Measurements from ENCODE around the gene KRTAP1-3. TPM values are rescaled to one million over a fixed set of nuclear protein-coding genes. Genes with fewer than 3 reads are reported as not detected.
"Not testable (repeated sequence)": the region's sequence is repeated elsewhere in the genome, so short reads cannot be mapped to it uniquely, and the experiment has no call there.

Gene KRTAP1-3
- polyA plus RNA-seq, 1 donor (not counting 4 experiments of a cell fraction or from before 2014, with no cell fraction given) = not detected

DNA sequence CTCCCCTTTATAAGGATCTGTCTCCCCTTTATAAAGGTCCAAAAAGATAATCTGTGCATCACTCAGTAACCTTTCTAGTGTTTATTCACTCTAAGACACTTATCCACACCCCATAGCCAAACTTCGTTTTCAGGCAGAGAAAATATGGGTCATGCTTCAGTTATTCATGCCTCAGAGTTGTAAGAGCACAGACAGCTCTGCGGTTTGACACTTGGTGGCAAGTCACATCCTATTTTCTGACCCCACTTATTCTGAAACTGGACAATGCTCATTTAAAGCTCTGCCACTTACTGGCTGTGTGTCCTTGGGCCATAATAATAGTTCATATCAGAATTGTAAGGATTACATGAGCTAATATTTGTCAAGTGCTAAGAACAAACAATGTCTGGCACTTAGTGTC is 14.4 kb upstream of the KRTAP1-3 start:
- Histone ChIP-seq H3K27me3 (ENCODE audit: control insufficient read depth, extremely low read depth, insufficient read depth, low read length) (no peaks in the 10 kb centered on the region), H3K4me3 (ENCODE audit: control insufficient read depth in 2 of 3, extremely low read depth in 1 of 3, insufficient read depth in 2 of 3, low read depth in 1 of 3, low read length in 3 of 3) (no peak overlapping the region), H3K27ac (ENCODE audit: control insufficient read depth, insufficient read depth, low read length) (no peak overlapping the region), H2AFZ (ENCODE audit: control insufficient read depth, low read length) (peak overlapping the region; percentile 32), H3K9ac (ENCODE audit: control insufficient read depth, extremely low read depth, insufficient read depth, low read length) (no peak overlapping the region), H3K4me2 (ENCODE audit: control insufficient read depth, extremely low read depth, insufficient read depth, low read depth, low read length) (no peak overlapping the region), H3K9me1 (ENCODE audit: control insufficient read depth, extremely low read depth, insufficient read depth, low read length) (no peaks in the 10 kb centered on the region), H4K20me1 (ENCODE audit: control insufficient read depth, extremely low read depth, insufficient read depth, low read length) (no peaks in the 10 kb centered on the region), H3K36me3 (ENCODE audit: control insufficient read depth in 2 of 2, extremely low read depth in 1 of 2, insufficient read depth in 2 of 2, low read length in 2 of 2) (no peaks in the 10 kb centered on the region), H3K9me3 (ENCODE audit: control insufficient read depth, low read depth, low read length) (no peaks in the 10 kb centered on the region), H3K4me1 (ENCODE audit: control insufficient read depth, extremely low read depth, insufficient read depth, low read length) (peaks cover 13% of the 10 kb centered on the region), H3K79me2 (ENCODE audit: control insufficient read depth, insufficient read depth, low read length) (no peaks in the 10 kb centered on the region)
- TF ChIP-seq, protein P1, sequence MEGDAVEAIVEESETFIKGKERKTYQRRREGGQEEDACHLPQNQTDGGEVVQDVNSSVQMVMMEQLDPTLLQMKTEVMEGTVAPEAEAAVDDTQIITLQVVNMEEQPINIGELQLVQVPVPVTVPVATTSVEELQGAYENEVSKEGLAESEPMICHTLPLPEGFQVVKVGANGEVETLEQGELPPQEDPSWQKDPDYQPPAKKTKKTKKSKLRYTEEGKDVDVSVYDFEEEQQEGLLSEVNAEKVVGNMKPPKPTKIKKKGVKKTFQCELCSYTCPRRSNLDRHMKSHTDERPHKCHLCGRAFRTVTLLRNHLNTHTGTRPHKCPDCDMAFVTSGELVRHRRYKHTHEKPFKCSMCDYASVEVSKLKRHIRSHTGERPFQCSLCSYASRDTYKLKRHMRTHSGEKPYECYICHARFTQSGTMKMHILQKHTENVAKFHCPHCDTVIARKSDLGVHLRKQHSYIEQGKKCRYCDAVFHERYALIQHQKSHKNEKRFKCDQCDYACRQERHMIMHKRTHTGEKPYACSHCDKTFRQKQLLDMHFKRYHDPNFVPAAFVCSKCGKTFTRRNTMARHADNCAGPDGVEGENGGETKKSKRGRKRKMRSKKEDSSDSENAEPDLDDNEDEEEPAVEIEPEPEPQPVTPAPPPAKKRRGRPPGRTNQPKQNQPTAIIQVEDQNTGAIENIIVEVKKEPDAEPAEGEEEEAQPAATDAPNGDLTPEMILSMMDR (optimal IDR thresholded peaks at IDR 0.05 in 1 of 3, IDR thresholded peaks at IDR 0.05 in 1 of 3, conservative IDR thresholded peaks at IDR 0.05 in 1 of 3; ENCODE audit: extremely low read depth in 1 of 3, insufficient read depth in 2 of 3, low read length in 3 of 3) = no peak
- no peak for TF ChIP-seq EZH2 (IDR thresholded peaks at IDR 0.05; ENCODE audit: low read length)
- FAIRE-seq (peak; percentile 70), DNase-seq (ENCODE audit: low read depth, low spot score) (no peak)
- dilution Hi-C loops (cut with MboI; ENCODE audit: extremely low pct_ligation_motif_present, low sequenced_read_pairs) = no loop called here

DNA sequence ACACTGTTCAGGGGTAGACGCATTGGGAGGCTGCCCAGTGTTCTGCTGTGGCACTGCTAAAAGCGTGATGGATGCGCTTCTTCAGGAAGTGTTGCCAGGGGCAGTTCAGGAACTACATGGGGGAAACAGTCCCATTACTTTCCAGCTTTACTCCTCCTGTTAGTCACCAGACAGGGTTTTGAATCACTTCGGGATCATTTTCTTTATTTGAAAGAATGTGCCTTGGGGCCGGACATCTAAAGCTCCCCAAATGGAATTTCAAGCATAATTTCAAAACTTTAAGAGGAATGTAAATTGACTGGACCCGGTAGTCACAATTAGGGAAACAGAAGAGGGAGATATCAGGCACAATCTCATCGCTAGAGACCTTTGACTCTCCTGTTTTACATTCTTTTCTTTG is 13.8 kb upstream of the KRTAP1-3 start:
- DNase-seq (ENCODE audit: low read depth, low spot score) (no peak), FAIRE-seq (peak; percentile 91)
- H3K36me3 ChIP-seq (ENCODE audit: control insufficient read depth in 2 of 2, extremely low read depth in 1 of 2, insufficient read depth in 2 of 2, low read length in 2 of 2) = no peaks in the 10 kb centered on the region
- H3K9me3 ChIP-seq (ENCODE audit: control insufficient read depth, low read depth, low read length) = no peaks in the 10 kb centered on the region
- H2AFZ ChIP-seq (ENCODE audit: control insufficient read depth, low read length) = peak overlapping the region; percentile 32
- no peak overlapping the region for H3K27ac ChIP-seq (ENCODE audit: control insufficient read depth, insufficient read depth, low read length)
- no peaks in the 10 kb centered on the region for H3K9me1 ChIP-seq (ENCODE audit: control insufficient read depth, extremely low read depth, insufficient read depth, low read length)
- no peaks in the 10 kb centered on the region for H4K20me1 ChIP-seq (ENCODE audit: control insufficient read depth, extremely low read depth, insufficient read depth, low read length)
- dilution Hi-C loops (cut with MboI; ENCODE audit: extremely low pct_ligation_motif_present, low sequenced_read_pairs) = no loop called here
- no peak overlapping the region for H3K4me3 ChIP-seq (ENCODE audit: control insufficient read depth in 2 of 3, extremely low read depth in 1 of 3, insufficient read depth in 2 of 3, low read depth in 1 of 3, low read length in 3 of 3)
- TF ChIP-seq, protein P1 (optimal IDR thresholded peaks at IDR 0.05 in 1 of 3, IDR thresholded peaks at IDR 0.05 in 1 of 3, conservative IDR thresholded peaks at IDR 0.05 in 1 of 3; ENCODE audit: extremely low read depth in 1 of 3, insufficient read depth in 2 of 3, low read length in 3 of 3) = no peak
- TF ChIP-seq EZH2 (IDR thresholded peaks at IDR 0.05; ENCODE audit: low read length) = no peak
- H3K9ac ChIP-seq (ENCODE audit: control insufficient read depth, extremely low read depth, insufficient read depth, low read length) = no peak overlapping the region
- H3K27me3 ChIP-seq (ENCODE audit: control insufficient read depth, extremely low read depth, insufficient read depth, low read length) = no peaks in the 10 kb centered on the region
- peak overlapping the region; percentile 31 for H3K4me2 ChIP-seq (ENCODE audit: control insufficient read depth, extremely low read depth, insufficient read depth, low read depth, low read length)
- H3K4me1 ChIP-seq (ENCODE audit: control insufficient read depth, extremely low read depth, insufficient read depth, low read length) = peaks cover 13% of the 10 kb centered on the region
- no peaks in the 10 kb centered on the region for H3K79me2 ChIP-seq (ENCODE audit: control insufficient read depth, insufficient read depth, low read length)

DNA sequence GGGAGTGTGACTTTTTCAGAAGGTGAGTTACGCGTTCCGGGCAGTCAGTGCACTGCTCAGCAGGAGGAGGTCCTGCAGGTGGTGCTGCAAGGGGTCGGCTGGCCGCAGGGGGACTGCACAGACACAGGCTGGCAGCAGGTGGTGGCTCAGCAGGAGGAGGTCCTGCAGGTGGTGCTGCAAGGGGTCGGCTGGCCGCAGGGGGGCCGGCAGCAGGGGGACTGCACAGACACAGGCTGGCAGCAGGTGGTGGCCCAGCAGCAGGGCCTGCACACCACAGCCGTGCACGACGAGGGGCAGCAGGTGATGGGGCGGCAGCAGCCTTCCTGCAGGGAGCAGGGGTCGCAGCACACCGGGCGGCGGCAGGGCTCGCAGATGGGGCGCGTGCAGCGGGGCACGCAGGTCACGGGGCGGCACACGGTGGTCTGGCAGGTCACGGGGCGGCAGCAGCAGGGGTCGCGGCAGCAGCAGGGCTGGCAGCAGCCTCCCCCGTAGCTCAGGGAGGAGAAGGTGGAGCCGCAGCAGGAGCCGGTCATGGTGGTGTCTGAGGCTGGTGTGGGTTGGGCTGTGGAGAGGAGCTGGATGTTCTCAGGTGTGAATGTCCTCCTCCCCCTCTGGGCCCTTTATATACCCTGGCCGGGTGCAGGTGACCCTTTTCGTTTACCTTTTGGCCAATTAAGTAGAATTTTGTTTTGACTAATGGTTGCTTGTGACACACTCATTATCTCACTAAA is 12.2 kb upstream of the KRTAP1-3 start, which contains the start of gene KRTAP2-1:
TSS of gene KRTAP2-1 (minus strand) at position 582 of the 731 bp plus-strand sequence. CDS start at position 533, 49 bp downstream.
- H3K9me3 ChIP-seq (ENCODE audit: control insufficient read depth, low read depth, low read length); H4K20me1 ChIP-seq (ENCODE audit: control insufficient read depth, extremely low read depth, insufficient read depth, low read length); dilution Hi-C loops (cut with MboI; ENCODE audit: extremely low pct_ligation_motif_present, low sequenced_read_pairs); H3K79me2 ChIP-seq (ENCODE audit: control insufficient read depth, insufficient read depth, low read length); H3K36me3 ChIP-seq (ENCODE audit: control insufficient read depth in 2 of 2, extremely low read depth in 1 of 2, insufficient read depth in 2 of 2, low read length in 2 of 2); H3K4me2 ChIP-seq (ENCODE audit: control insufficient read depth, extremely low read depth, insufficient read depth, low read depth, low read length); FAIRE-seq; H3K9ac ChIP-seq (ENCODE audit: control insufficient read depth, extremely low read depth, insufficient read depth, low read length); H3K27ac ChIP-seq (ENCODE audit: control insufficient read depth, insufficient read depth, low read length); H3K9me1 ChIP-seq (ENCODE audit: control insufficient read depth, extremely low read depth, insufficient read depth, low read length); H3K4me3 ChIP-seq (ENCODE audit: control insufficient read depth in 2 of 3, extremely low read depth in 1 of 3, insufficient read depth in 2 of 3, low read depth in 1 of 3, low read length in 3 of 3); H2AFZ ChIP-seq (ENCODE audit: control insufficient read depth, low read length); H3K27me3 ChIP-seq (ENCODE audit: control insufficient read depth, extremely low read depth, insufficient read depth, low read length); DNase-seq (ENCODE audit: low read depth, low spot score): not testable (repeated sequence)
- H3K4me1 ChIP-seq (ENCODE audit: control insufficient read depth, extremely low read depth, insufficient read depth, low read length) = peaks cover 13% of the 10 kb centered on the region

All from keratinocyte (primary cell).